ENCODE data around the gene SDF2L1. TPM values are rescaled to one million over a fixed set of nuclear protein-coding genes. Genes with fewer than 3 reads are reported as not detected.

Gene SDF2L1
- total RNA-seq, 1 experiment from 2014 or later = 91.5 TPM

DNA sequence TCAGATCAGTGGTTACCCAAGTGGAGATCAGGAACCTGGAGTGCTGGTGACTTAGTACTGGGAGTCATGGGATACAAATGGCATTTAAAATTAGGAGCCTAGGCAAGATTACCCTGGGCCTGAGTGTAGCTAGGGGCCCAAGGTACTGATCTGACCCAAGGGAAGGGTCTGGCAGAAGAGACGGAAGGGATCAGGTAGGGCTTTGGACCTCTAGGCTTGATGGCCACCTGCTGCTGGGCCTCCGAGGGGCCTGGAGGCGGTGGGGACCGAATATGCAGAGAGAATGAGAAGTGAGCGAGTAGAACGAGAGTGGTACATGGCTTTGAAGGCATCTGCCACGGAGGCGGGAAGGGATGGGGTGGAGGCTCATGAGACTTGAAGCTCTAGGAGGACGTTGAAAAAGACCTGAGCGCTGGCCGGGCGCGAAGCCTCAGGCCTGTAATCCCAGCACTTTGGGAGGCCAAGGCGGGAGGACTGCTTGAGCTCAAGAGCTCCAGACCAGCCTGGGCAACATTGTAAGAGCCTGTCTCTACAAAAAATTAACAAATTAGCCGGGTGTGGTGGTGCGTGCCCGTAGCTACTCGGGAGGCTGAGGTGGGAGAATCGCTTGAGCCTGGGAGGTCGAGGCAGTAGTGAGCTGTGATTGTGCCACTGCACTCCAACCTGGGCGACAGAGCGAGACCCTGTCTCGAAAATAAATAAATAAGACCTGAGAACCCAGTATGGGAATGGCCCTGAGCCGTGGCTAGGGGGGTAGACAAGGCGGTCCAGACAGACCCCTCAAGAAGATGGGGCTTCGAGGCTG, 23.1 kb downstream of the SDF2L1 start:
- POLR2A ChIA-PET = interaction anchor here (0.7 to 2.0 kb wide), 8 partner anchors 9 to 202 kb away, joined by 3 to 19 read pairs (median 6); partner anchors contain the start of genes MAPK1, SDF2L1 and YDJC
- Mint-ChIP-seq H3K9me3 (ENCODE audit: unreplicated experiment) (no peaks in the 10 kb centered on the region), H3K27me3 (ENCODE audit: insufficient read depth, unreplicated experiment) (no peaks in the 10 kb centered on the region), H3K27ac (ENCODE audit: low read depth, unreplicated experiment) (peak overlapping the region; percentile 91), H3K4me1 (ENCODE audit: insufficient read depth, unreplicated experiment) (peaks cover 6% of the 10 kb centered on the region), H3K36me3 (ENCODE audit: insufficient read depth, unreplicated experiment) (peaks cover 16% of the 10 kb centered on the region), H3K4me3 (ENCODE audit: unreplicated experiment) (peak overlapping the region; percentile 99)
- intact Hi-C loops (cut with micrococcal nuclease) = no loop called here
- DNase-seq (ENCODE audit: unreplicated experiment) = no peak
- TF ChIP-seq, protein P1, sequence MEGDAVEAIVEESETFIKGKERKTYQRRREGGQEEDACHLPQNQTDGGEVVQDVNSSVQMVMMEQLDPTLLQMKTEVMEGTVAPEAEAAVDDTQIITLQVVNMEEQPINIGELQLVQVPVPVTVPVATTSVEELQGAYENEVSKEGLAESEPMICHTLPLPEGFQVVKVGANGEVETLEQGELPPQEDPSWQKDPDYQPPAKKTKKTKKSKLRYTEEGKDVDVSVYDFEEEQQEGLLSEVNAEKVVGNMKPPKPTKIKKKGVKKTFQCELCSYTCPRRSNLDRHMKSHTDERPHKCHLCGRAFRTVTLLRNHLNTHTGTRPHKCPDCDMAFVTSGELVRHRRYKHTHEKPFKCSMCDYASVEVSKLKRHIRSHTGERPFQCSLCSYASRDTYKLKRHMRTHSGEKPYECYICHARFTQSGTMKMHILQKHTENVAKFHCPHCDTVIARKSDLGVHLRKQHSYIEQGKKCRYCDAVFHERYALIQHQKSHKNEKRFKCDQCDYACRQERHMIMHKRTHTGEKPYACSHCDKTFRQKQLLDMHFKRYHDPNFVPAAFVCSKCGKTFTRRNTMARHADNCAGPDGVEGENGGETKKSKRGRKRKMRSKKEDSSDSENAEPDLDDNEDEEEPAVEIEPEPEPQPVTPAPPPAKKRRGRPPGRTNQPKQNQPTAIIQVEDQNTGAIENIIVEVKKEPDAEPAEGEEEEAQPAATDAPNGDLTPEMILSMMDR (IDR thresholded peaks at IDR 0.05; ENCODE audit: unreplicated experiment) = no peak
- CTCF ChIA-PET = interaction anchor here (1.2 to 1.7 kb wide), 4 partner anchors 19 to 287 kb away, joined by 3 to 7 read pairs (median 4); partner anchors contain the start of genes PPM1F and YDJC
- TSS peak; percentile 81 for BruUV-seq (replicated peaks)

GRCh38 chr22:21666786-21667185, 24.7 kb downstream of the SDF2L1 start:
- CTCF ChIA-PET = no interaction called here
- peaks cover 32% of the 10 kb centered on the region for H3K36me3 Mint-ChIP-seq (ENCODE audit: insufficient read depth, unreplicated experiment)
- H3K4me1 Mint-ChIP-seq (ENCODE audit: insufficient read depth, unreplicated experiment) = peaks cover 6% of the 10 kb centered on the region
- intact Hi-C loops (cut with micrococcal nuclease) = no loop called here
- TF ChIP-seq, protein P1 (IDR thresholded peaks at IDR 0.05; ENCODE audit: unreplicated experiment) = no peak
- H3K27ac Mint-ChIP-seq (ENCODE audit: low read depth, unreplicated experiment) = peak overlapping the region; percentile 91
- no peaks in the 10 kb centered on the region for H3K27me3 Mint-ChIP-seq (ENCODE audit: insufficient read depth, unreplicated experiment)
- H3K9me3 Mint-ChIP-seq (ENCODE audit: unreplicated experiment) = no peaks in the 10 kb centered on the region
- DNase-seq (ENCODE audit: unreplicated experiment) = no peak
- POLR2A ChIA-PET = interaction anchor here (1.1 to 2.0 kb wide), 3 partner anchors 24 to 201 kb away, joined by 3 to 19 read pairs (median 12); partner anchors contain the start of genes MAPK1, SDF2L1 and YDJC
- peak overlapping the region; percentile 99 for H3K4me3 Mint-ChIP-seq (ENCODE audit: unreplicated experiment)
- BruUV-seq (replicated peaks) = no TSS peak

DNA sequence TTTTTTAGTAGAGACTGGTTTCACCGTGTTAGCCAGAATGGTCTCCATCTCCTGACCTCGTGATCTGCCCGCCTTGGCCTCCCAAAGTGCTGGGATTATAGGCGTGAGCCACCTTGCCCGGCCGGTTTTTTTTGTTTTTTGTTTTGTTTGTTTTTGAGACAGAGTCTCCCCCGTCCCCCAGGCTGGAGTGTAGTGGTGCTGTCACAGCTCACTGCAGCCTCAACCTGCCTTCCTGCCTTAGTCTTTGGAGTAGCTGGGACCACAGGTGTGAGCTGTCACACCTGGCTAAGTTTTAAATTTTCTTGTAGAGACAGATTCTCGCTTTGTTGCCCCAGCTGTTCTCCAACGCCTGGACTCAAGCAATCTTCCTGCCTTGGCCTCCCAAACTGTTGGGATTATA, 26.9 kb downstream of the SDF2L1 start:
- DNase-seq (ENCODE audit: unreplicated experiment) = no peak
- no TSS peak for BruUV-seq (replicated peaks)
- Mint-ChIP-seq H3K36me3 (ENCODE audit: insufficient read depth, unreplicated experiment) (peaks cover 48% of the 10 kb centered on the region), H3K27me3 (ENCODE audit: insufficient read depth, unreplicated experiment) (no peaks in the 10 kb centered on the region), H3K4me3 (ENCODE audit: unreplicated experiment) (no peak overlapping the region), H3K9me3 (ENCODE audit: unreplicated experiment) (no peaks in the 10 kb centered on the region), H3K4me1 (ENCODE audit: insufficient read depth, unreplicated experiment) (peaks cover 6% of the 10 kb centered on the region), H3K27ac (ENCODE audit: low read depth, unreplicated experiment) (no peak overlapping the region)
- CTCF ChIA-PET = interaction anchor here (0.8 kb wide), 1 partner anchor 30 kb away, joined by 4 read pairs; no protein-coding TSS in a partner anchor
- intact Hi-C loops (cut with micrococcal nuclease) = no loop called here
- TF ChIP-seq, protein P1 (IDR thresholded peaks at IDR 0.05; ENCODE audit: unreplicated experiment) = no peak
- POLR2A ChIA-PET = no interaction called here

- H3K36me3 Mint-ChIP-seq (ENCODE audit: insufficient read depth, unreplicated experiment) = peaks cover 53% of the 10 kb centered on the region
- no peaks in the 10 kb centered on the region for H3K9me3 Mint-ChIP-seq (ENCODE audit: unreplicated experiment)
- intact Hi-C loops (cut with micrococcal nuclease) = no loop called here
- CTCF ChIA-PET = interaction anchor here (1.2 kb wide), 1 partner anchor 29 kb away, joined by 3 read pairs; no protein-coding TSS in a partner anchor
- no peak overlapping the region for H3K4me3 Mint-ChIP-seq (ENCODE audit: unreplicated experiment)
- H3K4me1 Mint-ChIP-seq (ENCODE audit: insufficient read depth, unreplicated experiment) = peaks cover 5% of the 10 kb centered on the region
- TF ChIP-seq, protein P1 (IDR thresholded peaks at IDR 0.05; ENCODE audit: unreplicated experiment) = no peak
- POLR2A ChIA-PET = no interaction called here
- no peaks in the 10 kb centered on the region for H3K27me3 Mint-ChIP-seq (ENCODE audit: insufficient read depth, unreplicated experiment)
- BruUV-seq (replicated peaks) = no TSS peak
- DNase-seq (ENCODE audit: unreplicated experiment) = no peak
- H3K27ac Mint-ChIP-seq (ENCODE audit: low read depth, unreplicated experiment) = no peak overlapping the region
Measured at GRCh38 chr22:21672107-21672629, 30.1 kb downstream of the SDF2L1 start.
